WTC11 (cell line): ENCODE measurements around the gene CMTR1.

ENCODE experiments used
- CREM ChIP-seq: sonication (generic); formaldehyde crosslinking; IDR thresholded peaks from 2 replicates; pipeline ENCODE4 v1.8.1; 2022; ENCODE audit warnings: mild to moderate bottlenecking, missing genetic modification reagents, moderate library complexity
- KAT7 ChIP-seq: sonication (generic); formaldehyde crosslinking; IDR thresholded peaks from 2 replicates; pipeline ENCODE4 v1.8.1; 2023; ENCODE audit warnings: missing genetic modification reagents, mild to moderate bottlenecking, borderline replicate concordance
- NR2C2 ChIP-seq: sonication (generic); formaldehyde crosslinking; IDR thresholded peaks from 2 replicates; pipeline ENCODE4 v1.8.0; 2022; ENCODE audit warnings: mild to moderate bottlenecking, missing genetic modification reagents
- TCF7 ChIP-seq: sonication (generic); formaldehyde crosslinking; IDR thresholded peaks from 2 replicates; pipeline ENCODE4 v1.8.0; 2022; ENCODE audit warnings: mild to moderate bottlenecking, low read depth, missing genetic modification reagents, moderate library complexity
- TEAD1 ChIP-seq: sonication (generic); formaldehyde crosslinking; IDR thresholded peaks from 2 replicates; pipeline ENCODE4 v1.8.0; 2022; ENCODE audit warnings: mild to moderate bottlenecking, missing genetic modification reagents
- ZNF396 ChIP-seq: fragments of 250-450 bp; sonication (Bioruptor Pico); IDR thresholded peaks from 2 replicates; pipeline ENCODE4 v1.8.0; 2021; ENCODE audit warnings: mild to moderate bottlenecking, moderate library complexity, borderline replicate concordance
- TF ChIP-seq, protein P1 (sequence below): fragments of 200-600 bp; IDR thresholded peaks from 2 replicates; pipeline ENCODE4 v1.8.0; 2022; ENCODE audit warnings: antibody characterized with exemption
- TF ChIP-seq, protein P2 (sequence below): sonication (generic); formaldehyde crosslinking; IDR thresholded peaks from 2 replicates; pipeline ENCODE4 v1.8.1; 2022; ENCODE audit warnings: missing genetic modification reagents, borderline replicate concordance

DNA sequence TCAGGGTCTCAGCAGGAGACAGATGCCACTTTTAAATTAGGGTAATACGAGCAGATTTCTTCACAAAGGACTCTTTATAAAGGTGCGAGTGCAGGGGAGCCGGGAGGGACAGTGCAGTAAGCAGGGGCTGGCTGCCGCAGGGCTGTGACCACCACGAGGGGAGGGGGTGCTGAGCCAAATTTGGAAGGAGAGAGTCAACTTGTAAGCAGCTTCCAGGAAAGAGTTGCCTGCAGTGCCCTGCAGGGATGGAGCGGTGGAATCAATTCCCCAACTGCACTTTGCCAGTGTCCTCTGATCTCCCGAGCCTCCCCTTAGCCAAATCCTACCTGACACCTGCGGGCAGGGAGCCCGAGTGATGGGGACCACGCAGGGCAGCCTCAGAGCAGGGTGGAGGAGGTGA, 80.6 kb downstream of the CMTR1 start:
- TF ChIP-seq, protein P1, sequence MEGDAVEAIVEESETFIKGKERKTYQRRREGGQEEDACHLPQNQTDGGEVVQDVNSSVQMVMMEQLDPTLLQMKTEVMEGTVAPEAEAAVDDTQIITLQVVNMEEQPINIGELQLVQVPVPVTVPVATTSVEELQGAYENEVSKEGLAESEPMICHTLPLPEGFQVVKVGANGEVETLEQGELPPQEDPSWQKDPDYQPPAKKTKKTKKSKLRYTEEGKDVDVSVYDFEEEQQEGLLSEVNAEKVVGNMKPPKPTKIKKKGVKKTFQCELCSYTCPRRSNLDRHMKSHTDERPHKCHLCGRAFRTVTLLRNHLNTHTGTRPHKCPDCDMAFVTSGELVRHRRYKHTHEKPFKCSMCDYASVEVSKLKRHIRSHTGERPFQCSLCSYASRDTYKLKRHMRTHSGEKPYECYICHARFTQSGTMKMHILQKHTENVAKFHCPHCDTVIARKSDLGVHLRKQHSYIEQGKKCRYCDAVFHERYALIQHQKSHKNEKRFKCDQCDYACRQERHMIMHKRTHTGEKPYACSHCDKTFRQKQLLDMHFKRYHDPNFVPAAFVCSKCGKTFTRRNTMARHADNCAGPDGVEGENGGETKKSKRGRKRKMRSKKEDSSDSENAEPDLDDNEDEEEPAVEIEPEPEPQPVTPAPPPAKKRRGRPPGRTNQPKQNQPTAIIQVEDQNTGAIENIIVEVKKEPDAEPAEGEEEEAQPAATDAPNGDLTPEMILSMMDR, result no peak
- TF ChIP-seq, protein P2, sequence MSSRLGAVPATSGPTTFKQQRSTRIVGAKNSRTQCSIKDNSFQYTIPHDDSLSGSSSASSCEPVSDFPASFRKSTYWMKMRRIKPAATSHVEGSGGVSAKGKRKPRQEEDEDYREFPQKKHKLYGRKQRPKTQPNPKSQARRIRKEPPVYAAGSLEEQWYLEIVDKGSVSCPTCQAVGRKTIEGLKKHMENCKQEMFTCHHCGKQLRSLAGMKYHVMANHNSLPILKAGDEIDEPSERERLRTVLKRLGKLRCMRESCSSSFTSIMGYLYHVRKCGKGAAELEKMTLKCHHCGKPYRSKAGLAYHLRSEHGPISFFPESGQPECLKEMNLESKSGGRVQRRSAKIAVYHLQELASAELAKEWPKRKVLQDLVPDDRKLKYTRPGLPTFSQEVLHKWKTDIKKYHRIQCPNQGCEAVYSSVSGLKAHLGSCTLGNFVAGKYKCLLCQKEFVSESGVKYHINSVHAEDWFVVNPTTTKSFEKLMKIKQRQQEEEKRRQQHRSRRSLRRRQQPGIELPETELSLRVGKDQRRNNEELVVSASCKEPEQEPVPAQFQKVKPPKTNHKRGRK (CRISPR knock-in tag), result no peak
- TF ChIP-seq KAT7 (no peak), TEAD1 (CRISPR knock-in tag) (no peak), TCF7 (CRISPR knock-in tag) (no peak), NR2C2 (no peak), ZNF396 (CRISPR knock-in tag) (no peak), CREM (CRISPR knock-in tag) (no peak)
